H9 (cell line): ENCODE data around the gene KIT. TPM values are rescaled to one million over a fixed set of nuclear protein-coding genes. Genes with fewer than 3 reads are reported as not detected.
A peak's percentile ranks its signal among the peaks of the same experiment; 100 is the strongest.

Experiments used
- DNase-seq: peaks from one replicate; pipeline ENCODE4 v3.0.0-alpha.2; 2017
- H2AFZ ChIP-seq: one replicate; pipeline ENCODE4 v1.6.1; 2013; ENCODE audit warnings: mild to moderate bottlenecking, low read length, control low read depth, moderate library complexity
- H2AK5ac ChIP-seq: 2 replicates; pipeline ENCODE4 v1.6.1; 2013; ENCODE audit warnings: low read length, control low read depth, mixed read lengths; ENCODE audit not compliant: insufficient read length
- H2BK120ac ChIP-seq: one replicate; pipeline ENCODE4 v1.6.1; 2013; ENCODE audit warnings: low read depth, mild to moderate bottlenecking, low read length, control low read depth, inconsistent platforms; ENCODE audit not compliant: poor library complexity, severe bottlenecking
- H2BK12ac ChIP-seq: 2 replicates; pipeline ENCODE4 v1.6.1; 2013; ENCODE audit warnings: low read length, control low read depth, mixed read lengths, low read depth; ENCODE audit not compliant: insufficient read length
- H2BK15ac ChIP-seq: 2 replicates; pipeline ENCODE4 v1.6.1; 2013; ENCODE audit warnings: low read depth, low read length, control low read depth
- H2BK20ac ChIP-seq: one replicate; pipeline ENCODE4 v1.6.1; 2013; ENCODE audit warnings: low read depth, mild to moderate bottlenecking, low read length, control low read depth, inconsistent platforms; ENCODE audit not compliant: poor library complexity, severe bottlenecking
- H2BK5ac ChIP-seq: 2 replicates; pipeline ENCODE4 v1.6.1; 2013; ENCODE audit warnings: low read length, control low read depth, mixed read lengths; ENCODE audit not compliant: insufficient read length
- H3K14ac ChIP-seq: 2 replicates; pipeline ENCODE4 v1.6.1; 2013; ENCODE audit warnings: low read length, control low read depth; ENCODE audit not compliant: insufficient read depth
- H3K18ac ChIP-seq: 2 replicates; pipeline ENCODE4 v1.6.1; 2013; ENCODE audit warnings: low read depth, mild to moderate bottlenecking, mixed read lengths, low read length, control low read depth; ENCODE audit not compliant: insufficient read length
- H3K23ac ChIP-seq: 2 replicates; pipeline ENCODE4 v1.6.1; 2013; ENCODE audit warnings: low read length, control low read depth, mixed read lengths, low read depth; ENCODE audit not compliant: insufficient read length
- H3K23me2 ChIP-seq: 2 replicates; pipeline ENCODE4 v1.6.1; 2013; ENCODE audit warnings: low read depth, mild to moderate bottlenecking, mixed read lengths, low read length, control low read depth; ENCODE audit not compliant: insufficient read length, poor library complexity, severe bottlenecking
- H3K27ac ChIP-seq: 2 replicates; pipeline ENCODE4 v1.5.1; 2013; ENCODE audit warnings: low read length, control low read depth, mixed read lengths, low read depth; ENCODE audit not compliant: insufficient read length
- H3K27me3 ChIP-seq: 2 replicates; pipeline ENCODE4 v1.6.1; 2013; ENCODE audit warnings: low read length, control low read depth, inconsistent platforms; ENCODE audit not compliant: insufficient read depth
- H3K4ac ChIP-seq: 2 replicates; pipeline ENCODE4 v1.6.1; 2013; ENCODE audit warnings: low read depth, mild to moderate bottlenecking, control low read depth, inconsistent platforms, low read length, moderate library complexity
- H3K4me1 ChIP-seq: 2 replicates; pipeline ENCODE4 v1.6.1; 2013; ENCODE audit warnings: low read length, control low read depth, inconsistent platforms; ENCODE audit not compliant: insufficient read depth
- H3K4me2 ChIP-seq: 2 replicates; pipeline ENCODE4 v1.6.1; 2013; ENCODE audit warnings: low read length, control low read depth, mixed read lengths; ENCODE audit not compliant: insufficient read length, insufficient read depth
- H3K56ac ChIP-seq: 2 replicates; pipeline ENCODE4 v1.6.1; 2013; ENCODE audit warnings: low read depth, mild to moderate bottlenecking, mixed read lengths, low read length, control low read depth; ENCODE audit not compliant: insufficient read length
- H3K79me1 ChIP-seq: 2 replicates; pipeline ENCODE4 v1.6.1; 2013; ENCODE audit warnings: low read depth, mild to moderate bottlenecking, moderate library complexity, low read length, control low read depth, inconsistent platforms; ENCODE audit not compliant: insufficient read depth, poor library complexity, severe bottlenecking
- H3K79me2 ChIP-seq: 2 replicates; pipeline ENCODE4 v1.6.1; 2013; ENCODE audit warnings: low read length, control low read depth, inconsistent platforms; ENCODE audit not compliant: insufficient read depth
- H3K9ac ChIP-seq: 2 replicates; pipeline ENCODE4 v1.6.1; 2013; ENCODE audit warnings: low read length, control low read depth, mixed read lengths; ENCODE audit not compliant: insufficient read length; ENCODE audit errors: extremely low read depth
- H3K9me3 ChIP-seq: one replicate; pipeline ENCODE4 v1.6.1; 2013; ENCODE audit warnings: low read depth, low read length, inconsistent platforms; ENCODE audit not compliant: control insufficient read depth
- H3T11ph ChIP-seq: one replicate; pipeline ENCODE4 v1.6.1; 2013; ENCODE audit warnings: mild to moderate bottlenecking, low read length, control low read depth, inconsistent platforms
- H4K20me1 ChIP-seq: one replicate; pipeline ENCODE4 v1.6.1; 2013; ENCODE audit not compliant: control insufficient read depth, insufficient read length, insufficient read depth
- H4K5ac ChIP-seq: 2 replicates; pipeline ENCODE4 v1.6.1; 2013; ENCODE audit warnings: low read depth, mild to moderate bottlenecking, mixed read lengths, low read length, control low read depth; ENCODE audit not compliant: insufficient read length
- H4K8ac ChIP-seq: replicated peaks from 2 replicates; pipeline ENCODE4 v1.6.1; 2013; ENCODE audit warnings: low read length, control low read depth, mixed read lengths, low read depth; ENCODE audit not compliant: insufficient read length
- H4K91ac ChIP-seq: 2 replicates; pipeline ENCODE4 v1.6.1; 2013; ENCODE audit warnings: low read depth, mild to moderate bottlenecking, moderate library complexity, mixed read lengths, low read length, control low read depth; ENCODE audit not compliant: insufficient read length
- H3K27ac Mint-ChIP-seq, 3 experiments: 2 replicates in 2 of 3; 3 replicates in 1 of 3; pipeline ENCODE4 v1.8.0; 2020 to 2021; ENCODE audit warnings: mixed read lengths in 3 of 3, mild to moderate bottlenecking in 1 of 3, moderate library complexity in 1 of 3
- H3K27me3 Mint-ChIP-seq: 2 replicates; pipeline ENCODE4 v1.8.0; 2021; ENCODE audit warnings: low read depth, mild to moderate bottlenecking, moderate library complexity, mixed read lengths
- H3K36me3 Mint-ChIP-seq, 3 experiments: 2 replicates in 2 of 3; 3 replicates in 1 of 3; pipeline ENCODE4 v1.8.0; 2020 to 2021; ENCODE audit warnings: low read depth in 3 of 3, mixed read lengths in 3 of 3; ENCODE audit not compliant: insufficient read depth in 1 of 3
- H3K4me1 Mint-ChIP-seq, 2 experiments: 2 replicates each; pipeline ENCODE4 v1.8.0; 2020; ENCODE audit warnings: mixed read lengths in 2 of 2
- H3K4me3 Mint-ChIP-seq, 2 experiments: 2 replicates in 1 of 2; 3 replicates in 1 of 2; pipeline ENCODE4 v1.8.0; 2020 to 2021; ENCODE audit warnings: mild to moderate bottlenecking in 2 of 2, mixed read lengths in 2 of 2, moderate library complexity in 1 of 2
- H3K9me3 Mint-ChIP-seq, 2 experiments: 2 replicates in 1 of 2; 3 replicates in 1 of 2; pipeline ENCODE4 v1.8.0; 2020; ENCODE audit warnings: mild to moderate bottlenecking in 2 of 2, mixed read lengths in 2 of 2, moderate library complexity in 1 of 2
- WGBS: extraction: QIAGEN DNeasy Blood & Tissue Kit; methylation state at CpG from one replicate; pipeline ENCODE4 v1.1.7; 2013; ENCODE audit warnings: missing lambda C conversion rate, low lambda C conversion rate, mixed read lengths; ENCODE audit not compliant: insufficient read length; ENCODE audit errors: extremely low coverage; 5-methylcytosine and 5-hydroxymethylcytosine counted together
- total RNA-seq: library from RNA; stranded (reverse); gene quantifications from 2 replicates; pipeline ENCODE4 v1.2.1, GENCODE V29; 2021
- TF ChIP-seq, protein P1 (sequence below): fragments of 200-600 bp; sonication (generic); conservative IDR thresholded peaks from 3 replicates; pipeline ENCODE4 v1.8.0; 2021; ENCODE audit warnings: antibody characterized with exemption, mild to moderate bottlenecking

The KIT gene
- total RNA-seq, 1 experiment from 2014 or later = 6.7 TPM

DNA sequence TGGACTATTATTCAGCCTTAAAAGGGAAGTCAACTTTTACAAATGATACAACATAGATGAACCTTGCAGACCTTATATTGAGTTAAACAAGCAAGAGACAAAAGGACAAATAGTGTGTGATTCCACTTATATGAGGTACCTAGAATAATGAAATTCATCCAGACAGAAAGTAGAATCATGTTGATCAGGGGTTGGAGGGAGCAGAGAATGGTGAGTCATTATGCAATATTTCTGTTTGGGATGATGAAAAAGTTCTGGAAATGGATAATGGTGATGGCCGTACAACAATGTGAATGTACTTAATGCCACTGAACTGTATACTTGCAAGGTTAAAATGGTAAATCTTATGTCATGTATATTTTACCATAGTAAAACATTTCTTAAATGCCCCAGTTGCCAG, 22.1 kb downstream of the KIT start:
- H4K5ac ChIP-seq = no peak overlapping the region
- no peaks in the 10 kb centered on the region for H3K27me3 Mint-ChIP-seq
- H2BK120ac ChIP-seq = no peak overlapping the region
- H3K9me3 ChIP-seq = no peaks in the 10 kb centered on the region
- no peaks in the 10 kb centered on the region for H3K27me3 ChIP-seq
- H2BK20ac ChIP-seq = no peak overlapping the region
- H3K4me1 Mint-ChIP-seq = peaks cover 27 to 38% of the 10 kb centered on the region in 2 experiments
- no peak overlapping the region for H3K23ac ChIP-seq
- no peaks in the 10 kb centered on the region for H4K20me1 ChIP-seq
- H3K79me2 ChIP-seq = no peaks in the 10 kb centered on the region
- no peak for DNase-seq
- H2BK5ac ChIP-seq = no peak overlapping the region
- no peak overlapping the region for H3K4me2 ChIP-seq
- no peak overlapping the region for H3K4me3 Mint-ChIP-seq
- peaks cover 0 to 3% (median 0%) of the 10 kb centered on the region in 3 experiments; a peak in 3 of 7 replicates for H3K36me3 Mint-ChIP-seq
- peaks cover 9% of the 10 kb centered on the region; the same call in 1 of the 2 replicates for H3K4me1 ChIP-seq
- H3K14ac ChIP-seq = no peak overlapping the region
- no peak overlapping the region for H2BK15ac ChIP-seq
- H3K79me1 ChIP-seq = peaks cover 1% of the 10 kb centered on the region
- H3K9ac ChIP-seq = peak overlapping the region; percentile 16
- no peak overlapping the region for H3K4ac ChIP-seq
- no peak overlapping the region for H4K91ac ChIP-seq
- no peak overlapping the region for H3K27ac Mint-ChIP-seq
- H3K27ac ChIP-seq = no peak overlapping the region
- no peaks in the 10 kb centered on the region for H3K23me2 ChIP-seq
- no peak overlapping the region for H4K8ac ChIP-seq
- TF ChIP-seq, protein P1, sequence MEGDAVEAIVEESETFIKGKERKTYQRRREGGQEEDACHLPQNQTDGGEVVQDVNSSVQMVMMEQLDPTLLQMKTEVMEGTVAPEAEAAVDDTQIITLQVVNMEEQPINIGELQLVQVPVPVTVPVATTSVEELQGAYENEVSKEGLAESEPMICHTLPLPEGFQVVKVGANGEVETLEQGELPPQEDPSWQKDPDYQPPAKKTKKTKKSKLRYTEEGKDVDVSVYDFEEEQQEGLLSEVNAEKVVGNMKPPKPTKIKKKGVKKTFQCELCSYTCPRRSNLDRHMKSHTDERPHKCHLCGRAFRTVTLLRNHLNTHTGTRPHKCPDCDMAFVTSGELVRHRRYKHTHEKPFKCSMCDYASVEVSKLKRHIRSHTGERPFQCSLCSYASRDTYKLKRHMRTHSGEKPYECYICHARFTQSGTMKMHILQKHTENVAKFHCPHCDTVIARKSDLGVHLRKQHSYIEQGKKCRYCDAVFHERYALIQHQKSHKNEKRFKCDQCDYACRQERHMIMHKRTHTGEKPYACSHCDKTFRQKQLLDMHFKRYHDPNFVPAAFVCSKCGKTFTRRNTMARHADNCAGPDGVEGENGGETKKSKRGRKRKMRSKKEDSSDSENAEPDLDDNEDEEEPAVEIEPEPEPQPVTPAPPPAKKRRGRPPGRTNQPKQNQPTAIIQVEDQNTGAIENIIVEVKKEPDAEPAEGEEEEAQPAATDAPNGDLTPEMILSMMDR = no peak
- H2AFZ ChIP-seq = no peak overlapping the region
- WGBS = no CpG with 5 or more reads among the region's 1 CpG
- no peak overlapping the region for H3K18ac ChIP-seq
- no peaks in the 10 kb centered on the region for H3K9me3 Mint-ChIP-seq
- no peak overlapping the region for H2AK5ac ChIP-seq
- no peak overlapping the region for H3K56ac ChIP-seq
- no peak overlapping the region for H3T11ph ChIP-seq
- H2BK12ac ChIP-seq = no peak overlapping the region
